PC-9 (cell line): ENCODE data around the gene MPC1.

ENCODE experiments used
- EZH2 ChIP-seq: fragments of 200-600 bp; sonication (generic); IDR thresholded peaks from 2 replicates; pipeline ENCODE4 v1.8.0; 2017; ENCODE audit warnings: antibody characterized with exemption, low read depth
- TF ChIP-seq, protein P1 (sequence below): fragments of 200-600 bp; sonication (generic); conservative IDR thresholded peaks from 2 replicates; pipeline ENCODE4 v1.6.1; 2017; ENCODE audit warnings: mixed run types, antibody characterized with exemption, mild to moderate bottlenecking, moderate library complexity

DNA sequence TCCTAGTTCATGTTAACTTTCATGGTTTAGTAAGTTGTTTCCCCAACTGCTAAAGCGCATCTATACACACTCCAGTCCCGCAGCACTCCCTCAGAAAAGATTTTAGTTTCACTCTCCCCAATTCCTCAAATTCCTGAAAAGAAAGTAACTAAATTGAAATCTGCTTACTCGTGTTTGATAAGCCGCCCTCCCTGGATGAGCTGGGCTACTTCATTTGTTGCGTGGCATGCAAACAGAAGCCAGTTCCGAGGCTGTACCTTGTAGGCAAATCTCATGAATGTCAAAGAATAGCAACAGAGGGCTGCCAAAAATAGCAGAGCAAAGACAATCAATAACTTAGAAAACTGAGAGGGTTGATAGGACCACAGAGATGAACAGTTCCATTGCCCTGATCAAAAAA is 16.9 kb downstream of the MPC1 start:
- TF ChIP-seq, protein P1, sequence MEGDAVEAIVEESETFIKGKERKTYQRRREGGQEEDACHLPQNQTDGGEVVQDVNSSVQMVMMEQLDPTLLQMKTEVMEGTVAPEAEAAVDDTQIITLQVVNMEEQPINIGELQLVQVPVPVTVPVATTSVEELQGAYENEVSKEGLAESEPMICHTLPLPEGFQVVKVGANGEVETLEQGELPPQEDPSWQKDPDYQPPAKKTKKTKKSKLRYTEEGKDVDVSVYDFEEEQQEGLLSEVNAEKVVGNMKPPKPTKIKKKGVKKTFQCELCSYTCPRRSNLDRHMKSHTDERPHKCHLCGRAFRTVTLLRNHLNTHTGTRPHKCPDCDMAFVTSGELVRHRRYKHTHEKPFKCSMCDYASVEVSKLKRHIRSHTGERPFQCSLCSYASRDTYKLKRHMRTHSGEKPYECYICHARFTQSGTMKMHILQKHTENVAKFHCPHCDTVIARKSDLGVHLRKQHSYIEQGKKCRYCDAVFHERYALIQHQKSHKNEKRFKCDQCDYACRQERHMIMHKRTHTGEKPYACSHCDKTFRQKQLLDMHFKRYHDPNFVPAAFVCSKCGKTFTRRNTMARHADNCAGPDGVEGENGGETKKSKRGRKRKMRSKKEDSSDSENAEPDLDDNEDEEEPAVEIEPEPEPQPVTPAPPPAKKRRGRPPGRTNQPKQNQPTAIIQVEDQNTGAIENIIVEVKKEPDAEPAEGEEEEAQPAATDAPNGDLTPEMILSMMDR: no peak
- no peak for TF ChIP-seq EZH2
